ENCODE measurements around the gene HSD17B14. TPM values are rescaled to one million over a fixed set of nuclear protein-coding genes. Genes with fewer than 3 reads are reported as not detected.
A peak's percentile ranks its signal among the peaks of the same experiment; 100 is the strongest.
"Not testable (repeated sequence)": the region's sequence is repeated elsewhere in the genome, so short reads cannot be mapped to it uniquely, and the experiment has no call there.

HSD17B14 gene
- total RNA-seq, 1 experiment from 2014 or later: 11.2 TPM

DNA sequence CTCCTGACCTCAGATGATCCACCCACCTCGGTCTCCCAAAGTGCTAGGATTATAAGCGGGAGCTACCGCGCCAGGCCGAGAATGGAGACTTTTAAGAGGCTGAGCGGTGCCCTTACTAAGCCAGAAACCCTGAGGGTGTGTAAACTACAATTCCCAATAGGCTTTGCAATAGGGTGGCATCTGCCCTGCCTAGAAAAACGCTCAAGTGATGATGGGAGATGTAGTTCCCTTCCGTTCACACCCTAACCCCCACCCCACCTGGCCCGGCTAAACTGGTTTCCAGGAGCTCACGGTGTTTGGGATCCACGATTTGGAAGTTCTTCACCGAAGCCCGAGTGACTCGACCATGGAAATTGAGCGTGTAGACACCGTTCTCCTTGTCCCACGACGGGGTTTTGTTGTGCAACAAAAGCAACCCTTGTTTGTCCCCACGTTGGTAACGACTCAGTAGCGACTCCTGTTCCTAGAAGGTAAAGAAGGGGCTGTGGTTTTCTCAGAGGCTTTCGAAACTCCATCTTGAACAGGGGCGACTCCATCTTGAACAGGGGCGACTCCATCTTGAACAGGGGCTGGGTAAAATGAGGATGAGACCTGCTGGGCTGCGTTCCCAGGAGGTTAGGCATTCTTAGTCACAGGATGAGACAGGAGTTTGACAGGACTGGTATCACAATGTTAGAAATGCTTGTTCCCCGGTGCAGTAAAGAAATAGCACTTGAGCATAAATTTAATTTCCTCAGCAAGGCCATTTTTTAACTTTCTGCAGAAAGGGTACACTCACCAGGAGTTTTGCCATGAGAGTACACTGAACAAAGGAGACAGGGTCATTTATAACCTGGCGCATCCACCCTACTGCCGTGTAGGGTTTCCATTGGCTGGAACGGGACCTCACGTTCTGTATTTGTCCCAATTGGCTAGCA, 45.7 kb upstream of the HSD17B14 start:
- Histone ChIP-seq H4K5ac (ENCODE audit: insufficient read length, low read depth, low read length) (no peak overlapping the region), H3K9ac (ENCODE audit: extremely low read depth, insufficient read length, low read length) (no peak overlapping the region), H4K91ac (ENCODE audit: insufficient read length, low read depth, low read length) (no peak overlapping the region), H3K27me3 (ENCODE audit: insufficient read depth, low read length) (no peaks in the 10 kb centered on the region), H3K79me2 (ENCODE audit: insufficient read depth, low read length) (no peaks in the 10 kb centered on the region), H3T11ph (ENCODE audit: low read length) (no peak overlapping the region), H3K23ac (ENCODE audit: insufficient read length, low read depth, low read length) (no peak overlapping the region), H3K4me2 (ENCODE audit: insufficient read depth, insufficient read length, low read length) (no peak overlapping the region), H3K23me2 (ENCODE audit: insufficient read length, low read depth, low read length, poor library complexity, severe bottlenecking) (no peaks in the 10 kb centered on the region), H3K4me1 (ENCODE audit: insufficient read depth, low read length) (no peaks in the 10 kb centered on the region), H2BK120ac (ENCODE audit: low read depth, low read length, poor library complexity, severe bottlenecking) (no peak overlapping the region), H3K79me1 (ENCODE audit: insufficient read depth, low read depth, low read length, poor library complexity, severe bottlenecking) (no peaks in the 10 kb centered on the region), H3K4ac (ENCODE audit: low read depth, low read length) (no peak overlapping the region), H4K8ac (replicated peaks; ENCODE audit: insufficient read length, low read depth, low read length) (no peak overlapping the region), H3K18ac (ENCODE audit: insufficient read length, low read depth, low read length) (peak overlapping the region; percentile 88), H2BK20ac (ENCODE audit: low read depth, low read length, poor library complexity, severe bottlenecking) (no peak overlapping the region), H2BK15ac (ENCODE audit: low read depth, low read length) (no peak overlapping the region), H3K56ac (ENCODE audit: insufficient read length, low read depth, low read length) (no peak overlapping the region), H3K27ac (ENCODE audit: insufficient read length, low read depth, low read length) (no peak overlapping the region), H2AFZ (ENCODE audit: low read length) (no peak overlapping the region), H2BK12ac (ENCODE audit: insufficient read length, low read depth, low read length) (no peak overlapping the region), H2BK5ac (ENCODE audit: insufficient read length, low read length) (no peak overlapping the region), H3K14ac (ENCODE audit: insufficient read depth, low read length) (0 out of 2 replicates have a peak overlapping the region, but pooled peaks have one; percentile 60), H3K9me3 (ENCODE audit: control insufficient read depth, low read depth, low read length) (no peaks in the 10 kb centered on the region), H4K20me1 (ENCODE audit: control insufficient read depth, insufficient read depth, insufficient read length) (no peaks in the 10 kb centered on the region), H2AK5ac (ENCODE audit: insufficient read length, low read length) (no peak overlapping the region)
- H3K27me3 Mint-ChIP-seq (ENCODE audit: low read depth): no peaks in the 10 kb centered on the region
- WGBS (ENCODE audit: extremely low coverage, insufficient read length, low lambda C conversion rate): no CpG with 5 or more reads among the region's 30 CpGs
- H3K9me3 Mint-ChIP-seq: no peaks in the 10 kb centered on the region
- H3K4me1 Mint-ChIP-seq: peaks cover 17 to 19% of the 10 kb centered on the region in 2 experiments
- TF ChIP-seq, protein P1, sequence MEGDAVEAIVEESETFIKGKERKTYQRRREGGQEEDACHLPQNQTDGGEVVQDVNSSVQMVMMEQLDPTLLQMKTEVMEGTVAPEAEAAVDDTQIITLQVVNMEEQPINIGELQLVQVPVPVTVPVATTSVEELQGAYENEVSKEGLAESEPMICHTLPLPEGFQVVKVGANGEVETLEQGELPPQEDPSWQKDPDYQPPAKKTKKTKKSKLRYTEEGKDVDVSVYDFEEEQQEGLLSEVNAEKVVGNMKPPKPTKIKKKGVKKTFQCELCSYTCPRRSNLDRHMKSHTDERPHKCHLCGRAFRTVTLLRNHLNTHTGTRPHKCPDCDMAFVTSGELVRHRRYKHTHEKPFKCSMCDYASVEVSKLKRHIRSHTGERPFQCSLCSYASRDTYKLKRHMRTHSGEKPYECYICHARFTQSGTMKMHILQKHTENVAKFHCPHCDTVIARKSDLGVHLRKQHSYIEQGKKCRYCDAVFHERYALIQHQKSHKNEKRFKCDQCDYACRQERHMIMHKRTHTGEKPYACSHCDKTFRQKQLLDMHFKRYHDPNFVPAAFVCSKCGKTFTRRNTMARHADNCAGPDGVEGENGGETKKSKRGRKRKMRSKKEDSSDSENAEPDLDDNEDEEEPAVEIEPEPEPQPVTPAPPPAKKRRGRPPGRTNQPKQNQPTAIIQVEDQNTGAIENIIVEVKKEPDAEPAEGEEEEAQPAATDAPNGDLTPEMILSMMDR (conservative IDR thresholded peaks at IDR 0.05): no peak
- peak overlapping the region; percentile 76 to 89 (median 88); a peak in 4 of 7 replicates for H3K27ac Mint-ChIP-seq
- peaks cover 0 to 17% (median 10%) of the 10 kb centered on the region in 3 experiments; a peak in 6 of 7 replicates for H3K36me3 Mint-ChIP-seq (ENCODE audit: insufficient read depth in 1 of 3, low read depth in 3 of 3)
- H3K4me3 Mint-ChIP-seq: no peak overlapping the region; a peak in 2 of 5 replicates
- DNase-seq: peak; percentile 85

DNA sequence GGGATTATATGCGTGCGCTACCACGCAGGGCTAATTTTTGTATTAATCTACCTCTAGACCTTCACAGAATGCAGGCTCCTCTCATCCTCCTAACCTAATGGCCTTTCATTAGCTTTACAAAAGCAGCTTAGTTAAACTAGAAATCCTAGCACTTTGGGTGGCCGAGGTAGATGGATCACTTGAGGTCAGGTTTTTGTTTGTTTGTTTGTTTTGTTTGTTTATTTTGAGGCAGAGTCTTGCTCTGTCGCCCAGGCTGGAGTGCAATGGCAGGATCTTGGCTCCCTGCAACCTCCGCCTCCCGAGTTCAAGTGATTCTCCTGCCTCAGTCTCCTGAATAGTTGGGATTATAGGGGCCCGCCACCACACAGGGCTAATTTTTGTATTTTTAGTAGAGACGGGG, 43.4 kb upstream of the HSD17B14 start:
- H3K9me3 ChIP-seq (ENCODE audit: control insufficient read depth, low read depth, low read length); H3K4ac ChIP-seq (ENCODE audit: low read depth, low read length); DNase-seq; H3K14ac ChIP-seq (ENCODE audit: insufficient read depth, low read length); H2AFZ ChIP-seq (ENCODE audit: low read length); H3K4me1 ChIP-seq (ENCODE audit: insufficient read depth, low read length); H2BK15ac ChIP-seq (ENCODE audit: low read depth, low read length); H3K27me3 ChIP-seq (ENCODE audit: insufficient read depth, low read length); H3K18ac ChIP-seq (ENCODE audit: insufficient read length, low read depth, low read length); H3K4me2 ChIP-seq (ENCODE audit: insufficient read depth, insufficient read length, low read length); H3K79me1 ChIP-seq (ENCODE audit: insufficient read depth, low read depth, low read length, poor library complexity, severe bottlenecking); H3K23ac ChIP-seq (ENCODE audit: insufficient read length, low read depth, low read length); H3T11ph ChIP-seq (ENCODE audit: low read length); H3K79me2 ChIP-seq (ENCODE audit: insufficient read depth, low read length); H3K56ac ChIP-seq (ENCODE audit: insufficient read length, low read depth, low read length); H4K91ac ChIP-seq (ENCODE audit: insufficient read length, low read depth, low read length); H3K4me3 Mint-ChIP-seq; H3K9ac ChIP-seq (ENCODE audit: extremely low read depth, insufficient read length, low read length); H3K27ac ChIP-seq (ENCODE audit: insufficient read length, low read depth, low read length); H3K9me3 Mint-ChIP-seq; H4K20me1 ChIP-seq (ENCODE audit: control insufficient read depth, insufficient read depth, insufficient read length); H2BK5ac ChIP-seq (ENCODE audit: insufficient read length, low read length); H2BK12ac ChIP-seq (ENCODE audit: insufficient read length, low read depth, low read length); H4K5ac ChIP-seq (ENCODE audit: insufficient read length, low read depth, low read length); H2BK20ac ChIP-seq (ENCODE audit: low read depth, low read length, poor library complexity, severe bottlenecking); H3K27me3 Mint-ChIP-seq (ENCODE audit: low read depth); H3K23me2 ChIP-seq (ENCODE audit: insufficient read length, low read depth, low read length, poor library complexity, severe bottlenecking); H2BK120ac ChIP-seq (ENCODE audit: low read depth, low read length, poor library complexity, severe bottlenecking); H2AK5ac ChIP-seq (ENCODE audit: insufficient read length, low read length); H4K8ac ChIP-seq (replicated peaks; ENCODE audit: insufficient read length, low read depth, low read length): not testable (repeated sequence)
- Mint-ChIP-seq H3K27ac (peak overlapping the region in 2 of 3 experiments; percentile 80 to 91; a peak in 5 of 7 replicates), H3K4me1 (peaks cover 14 to 15% of the 10 kb centered on the region in 2 experiments), H3K36me3 (ENCODE audit: insufficient read depth in 1 of 3, low read depth in 3 of 3) (peaks cover 9 to 36% (median 28%) of the 10 kb centered on the region in 3 experiments)
- WGBS (ENCODE audit: extremely low coverage, insufficient read length, low lambda C conversion rate): no CpG with 5 or more reads among the region's 9 CpGs

All from H9 (cell line).